Skeletal muscle cell (primary cell): ENCODE results near the gene OR10S1.
"Not testable (repeated sequence)": the region's sequence is repeated elsewhere in the genome, so short reads cannot be mapped to it uniquely, and the experiment has no call there.

ENCODE experiments used
- DNase-seq: peaks from one replicate; pipeline ENCODE4 v3.0.0-alpha.2; 2010; ENCODE audit warnings: low read depth
- H3K4me3 ChIP-seq: 2 replicates; pipeline ENCODE4 v1.5.1; 2011; ENCODE audit warnings: low read depth, mild to moderate bottlenecking, control low read depth, low read length, moderate library complexity

Gene OR10S1, protein sequence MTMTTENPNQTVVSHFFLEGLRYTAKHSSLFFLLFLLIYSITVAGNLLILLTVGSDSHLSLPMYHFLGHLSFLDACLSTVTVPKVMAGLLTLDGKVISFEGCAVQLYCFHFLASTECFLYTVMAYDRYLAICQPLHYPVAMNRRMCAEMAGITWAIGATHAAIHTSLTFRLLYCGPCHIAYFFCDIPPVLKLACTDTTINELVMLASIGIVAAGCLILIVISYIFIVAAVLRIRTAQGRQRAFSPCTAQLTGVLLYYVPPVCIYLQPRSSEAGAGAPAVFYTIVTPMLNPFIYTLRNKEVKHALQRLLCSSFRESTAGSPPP

DNA sequence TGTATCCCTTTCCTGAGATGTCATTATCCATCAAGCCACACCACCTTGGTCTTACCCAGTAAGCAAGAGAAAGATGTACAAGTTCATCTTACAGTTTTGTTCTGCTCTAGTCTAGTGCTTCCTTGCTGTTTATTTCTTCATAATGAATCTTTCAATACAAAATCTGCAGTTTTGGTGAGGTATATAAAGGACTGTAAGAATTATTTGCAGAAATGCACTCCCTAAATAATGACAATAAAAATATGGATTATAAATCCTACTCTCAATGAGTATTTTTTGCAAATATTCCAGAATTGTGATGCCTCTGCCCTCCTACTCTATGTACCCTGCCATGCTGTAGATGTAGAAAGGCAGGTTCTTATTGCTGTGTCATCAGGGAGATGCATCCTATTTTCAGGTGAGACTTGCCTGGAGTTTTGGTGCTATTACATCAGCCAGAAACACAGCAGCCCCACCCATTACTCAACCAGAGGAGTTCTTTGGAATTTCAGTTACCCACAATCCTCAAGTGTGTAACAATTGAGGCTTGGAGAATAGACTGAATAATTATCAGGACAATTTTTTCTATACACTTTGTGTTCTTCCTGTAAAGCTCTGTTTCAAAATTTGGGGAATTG lies at the start of gene OR10S1:
Gene OR10S1, minus strand, starts transcription at position 51 of the 617 bp plus-strand sequence. CDS start 117 bp downstream, outside the sequence.
- DNase-seq: no peak
- H3K4me3 ChIP-seq: no peak within 1 kb of the TSS

DNA sequence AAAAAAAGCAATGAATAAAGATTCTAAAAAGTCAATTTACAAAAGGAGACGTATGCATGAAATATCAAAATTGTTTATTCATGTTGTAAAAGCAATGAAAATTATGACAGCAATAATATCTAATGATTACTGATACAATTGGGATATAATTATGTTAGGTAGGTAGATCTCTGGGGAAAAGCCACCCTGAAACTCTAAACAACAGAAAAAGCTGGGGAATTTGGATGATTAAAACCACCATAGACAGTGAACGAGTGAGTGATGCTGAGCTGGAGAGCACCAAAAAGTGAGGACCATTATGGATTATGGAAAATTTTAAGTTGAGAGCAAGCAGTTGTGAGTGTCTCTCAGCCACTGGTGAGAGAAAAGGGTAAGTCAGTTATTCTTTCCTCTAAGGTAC lies 48.9 kb upstream of the OR10S1 start, which contains the start of gene OR10G8:
Gene OR10G8, plus strand, starts transcription at position 301 of the 400 bp plus-strand sequence. CDS start 2,825 bp downstream, outside the sequence.
- DNase-seq: no peak
- H3K4me3 ChIP-seq: no peak within 1 kb of the TSS

DNA sequence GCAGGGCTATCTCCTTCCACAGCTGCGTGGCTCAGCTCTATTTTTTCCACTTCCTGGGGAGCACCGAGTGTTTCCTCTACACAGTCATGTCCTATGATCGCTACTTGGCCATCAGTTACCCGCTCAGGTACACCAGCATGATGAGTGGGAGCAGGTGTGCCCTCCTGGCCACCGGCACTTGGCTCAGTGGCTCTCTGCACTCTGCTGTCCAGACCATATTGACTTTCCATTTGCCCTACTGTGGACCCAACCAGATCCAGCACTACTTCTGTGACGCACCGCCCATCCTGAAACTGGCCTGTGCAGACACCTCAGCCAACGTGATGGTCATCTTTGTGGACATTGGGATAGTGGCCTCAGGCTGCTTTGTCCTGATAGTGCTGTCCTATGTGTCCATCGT lies 38.3 kb upstream of the OR10S1 start:
- DNase-seq, H3K4me3 ChIP-seq: not testable (repeated sequence)

DNA sequence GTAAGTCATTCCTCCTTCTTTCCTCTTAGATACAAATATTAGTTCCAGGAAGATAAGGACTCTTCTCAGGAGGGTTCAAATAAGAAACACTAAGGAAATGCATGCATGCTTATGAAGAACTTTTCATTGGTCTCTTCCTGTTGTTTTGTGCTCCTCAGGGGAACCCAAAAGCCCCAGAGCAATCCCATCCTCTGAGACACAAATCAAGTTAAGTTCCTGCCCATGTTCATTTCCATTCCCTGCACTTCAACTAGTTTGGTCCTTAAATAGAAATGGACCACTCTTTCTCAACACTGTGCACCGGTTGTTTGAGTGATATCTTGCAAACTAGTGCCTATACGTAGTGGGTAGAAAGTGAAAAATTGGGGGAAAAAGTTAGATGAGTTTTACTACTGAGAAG lies 35.1 kb upstream of the OR10S1 start, which contains the start of gene OR10G4:
Gene OR10G4, plus strand, starts transcription at position 301 of the 400 bp plus-strand sequence. CDS start 2,578 bp downstream, outside the sequence.
- no peak for DNase-seq
- no peak within 1 kb of the TSS for H3K4me3 ChIP-seq

DNA sequence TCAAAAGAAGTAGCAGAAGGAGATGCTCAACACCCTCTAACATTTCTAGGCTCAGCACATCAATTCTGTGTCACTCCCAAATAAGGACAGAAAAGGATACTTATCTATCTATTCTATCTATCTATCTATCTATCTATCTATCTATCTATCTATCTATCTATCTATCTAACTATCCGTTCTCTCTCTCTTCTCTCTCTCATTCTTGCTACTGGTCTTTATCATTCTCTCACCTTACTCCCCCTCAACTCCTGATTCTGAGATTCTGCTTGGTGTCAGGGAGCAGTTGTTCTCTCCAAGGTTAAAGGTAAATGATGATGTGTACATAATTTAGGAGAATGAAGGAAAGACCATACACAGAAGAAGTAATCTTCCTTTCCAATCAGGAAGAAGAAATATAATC lies 17.5 kb upstream of the OR10S1 start, which contains the start of gene OR10G6:
Gene OR10G6, minus strand, starts transcription at position 43 of the 400 bp plus-strand sequence. Its CDS starts 0 bp downstream, at position 43.
- H3K4me3 ChIP-seq: no peak within 1 kb of the TSS
- no peak for DNase-seq

DNA sequence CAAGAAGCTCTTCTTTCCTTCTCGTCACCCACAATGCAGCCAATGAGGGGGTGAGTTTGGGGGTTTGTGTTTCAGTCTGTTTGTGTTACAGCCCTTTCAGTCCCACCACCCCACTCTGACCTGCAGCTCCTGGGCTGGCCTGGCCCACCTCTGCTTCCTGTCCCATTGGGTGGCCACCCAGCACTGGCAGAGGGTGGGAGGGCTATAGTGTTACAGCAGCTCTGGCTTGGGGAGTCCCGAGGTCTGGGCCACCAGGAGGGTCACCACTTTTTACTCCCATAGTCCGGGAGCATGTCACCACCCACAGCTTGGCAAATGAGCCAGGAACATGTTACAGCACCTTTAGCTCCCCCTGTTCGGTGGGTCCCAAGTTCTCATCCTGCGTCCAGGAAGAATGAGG lies 1.7 kb upstream of the OR10S1 start:
- DNase-seq: no peak
- H3K4me3 ChIP-seq: no peak overlapping the region

DNA sequence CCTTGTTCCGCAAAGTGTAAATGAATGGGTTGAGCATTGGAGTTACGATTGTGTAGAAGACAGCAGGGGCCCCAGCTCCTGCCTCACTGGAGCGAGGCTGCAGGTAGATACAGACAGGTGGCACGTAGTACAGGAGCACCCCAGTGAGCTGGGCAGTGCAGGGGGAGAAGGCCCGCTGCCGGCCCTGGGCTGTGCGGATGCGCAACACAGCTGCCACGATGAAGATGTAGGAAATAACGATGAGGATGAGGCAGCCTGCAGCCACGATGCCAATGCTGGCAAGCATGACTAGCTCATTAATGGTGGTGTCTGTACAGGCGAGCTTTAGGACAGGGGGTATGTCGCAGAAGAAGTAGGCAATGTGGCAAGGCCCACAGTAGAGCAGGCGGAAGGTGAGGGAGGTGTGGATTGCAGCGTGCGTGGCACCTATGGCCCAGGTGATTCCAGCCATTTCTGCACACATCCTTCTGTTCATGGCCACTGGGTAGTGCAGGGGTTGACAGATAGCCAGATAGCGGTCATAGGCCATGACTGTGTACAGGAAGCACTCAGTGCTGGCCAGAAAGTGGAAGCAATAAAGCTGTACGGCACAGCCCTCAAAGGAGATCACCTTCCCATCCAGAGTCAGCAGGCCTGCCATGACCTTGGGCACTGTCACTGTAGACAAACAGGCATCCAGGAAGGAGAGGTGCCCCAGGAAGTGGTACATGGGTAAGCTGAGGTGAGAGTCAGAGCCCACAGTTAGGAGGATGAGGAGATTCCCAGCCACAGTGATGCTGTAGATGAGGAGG lies 616 bp downstream of the OR10S1 start:
- no peak for DNase-seq
- H3K4me3 ChIP-seq: no peak overlapping the region

DNA sequence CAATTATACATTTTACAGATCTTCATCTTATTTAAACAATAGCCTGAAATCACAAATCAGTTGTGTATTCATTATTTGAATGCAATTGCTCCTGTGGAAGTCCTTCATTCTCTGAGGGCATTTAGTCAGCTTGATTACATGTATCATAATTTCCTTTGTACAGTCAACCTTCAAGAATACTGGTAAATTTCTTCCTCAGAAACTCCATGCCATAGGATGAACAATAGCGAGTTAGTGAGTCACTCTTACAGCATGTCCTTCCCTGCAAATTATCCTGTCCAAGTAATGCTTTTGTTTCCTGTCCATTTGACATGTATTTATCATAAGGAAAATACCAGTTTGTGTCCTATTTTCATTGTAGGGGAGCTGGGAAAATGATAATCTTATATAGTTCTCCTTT lies 3.8 kb downstream of the OR10S1 start:
- peak; percentile 69 for DNase-seq

DNA sequence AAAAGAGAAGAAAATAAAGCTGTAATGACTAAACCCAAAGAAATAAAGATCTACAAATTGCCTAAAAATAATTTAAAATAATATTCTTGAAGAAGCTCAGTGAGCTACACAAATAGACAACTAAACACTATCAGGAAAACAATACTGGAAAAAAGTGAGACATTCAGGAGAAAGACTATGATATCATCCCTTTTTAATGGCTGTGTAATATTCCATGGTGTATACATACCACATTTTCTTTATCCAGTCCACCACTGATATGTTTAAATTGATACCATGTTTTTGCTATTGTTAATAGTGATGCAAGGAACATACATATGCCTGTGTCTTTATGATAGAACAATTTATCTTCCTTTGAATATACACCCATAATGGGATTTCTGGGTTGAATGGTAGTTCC lies 20.8 kb downstream of the OR10S1 start:
- H3K4me3 ChIP-seq: no peak overlapping the region
- no peak for DNase-seq

More for the DNA sequence above, 3.8 kb downstream of the OR10S1 start:
- H3K4me3 ChIP-seq: no peak overlapping the region

DNA sequence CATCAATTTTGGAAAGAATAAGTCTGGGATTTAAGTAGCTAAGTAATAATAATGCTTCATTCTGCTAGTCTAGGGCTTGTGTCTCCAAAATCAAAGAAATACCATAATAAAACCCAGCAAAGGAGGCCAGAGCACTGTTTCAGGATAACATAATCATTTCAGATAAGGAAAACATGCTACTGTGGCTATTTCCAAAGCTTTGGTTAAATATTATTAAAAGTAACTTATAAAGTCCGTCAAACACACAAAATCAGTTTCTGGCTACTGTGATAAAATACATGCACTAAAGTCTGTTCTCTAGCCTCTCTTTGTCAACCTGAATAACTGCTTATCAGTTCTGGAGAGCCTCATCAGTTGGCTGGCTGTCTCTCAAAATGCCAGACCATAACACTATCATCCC lies 32.4 kb downstream of the OR10S1 start:
- DNase-seq: no peak
- no peak overlapping the region for H3K4me3 ChIP-seq

DNA sequence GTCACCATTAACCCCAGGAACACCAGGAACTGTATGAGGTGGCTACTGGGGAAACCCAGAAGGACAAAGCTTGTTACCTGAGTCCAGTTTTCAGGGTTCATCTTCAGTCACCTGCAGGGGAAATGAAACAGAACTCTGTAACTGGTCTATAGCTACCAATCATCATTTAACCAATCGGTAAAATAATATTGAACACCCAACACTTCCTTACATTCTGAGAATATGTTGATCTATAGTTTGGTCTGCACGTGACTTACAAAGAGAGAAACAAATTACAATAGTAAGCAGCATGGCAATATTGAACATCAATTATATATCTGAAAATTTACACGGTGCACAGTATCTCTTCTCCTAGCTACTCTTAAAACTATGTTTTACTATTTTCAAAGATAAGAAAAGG lies 33.8 kb downstream of the OR10S1 start, which contains the start of gene OR6T1:
Gene OR6T1, minus strand, starts transcription at position 101 of the 400 bp plus-strand sequence. Its CDS starts 0 bp downstream, at position 101.
- H3K4me3 ChIP-seq: no peak within 1 kb of the TSS
- DNase-seq: no peak

DNA sequence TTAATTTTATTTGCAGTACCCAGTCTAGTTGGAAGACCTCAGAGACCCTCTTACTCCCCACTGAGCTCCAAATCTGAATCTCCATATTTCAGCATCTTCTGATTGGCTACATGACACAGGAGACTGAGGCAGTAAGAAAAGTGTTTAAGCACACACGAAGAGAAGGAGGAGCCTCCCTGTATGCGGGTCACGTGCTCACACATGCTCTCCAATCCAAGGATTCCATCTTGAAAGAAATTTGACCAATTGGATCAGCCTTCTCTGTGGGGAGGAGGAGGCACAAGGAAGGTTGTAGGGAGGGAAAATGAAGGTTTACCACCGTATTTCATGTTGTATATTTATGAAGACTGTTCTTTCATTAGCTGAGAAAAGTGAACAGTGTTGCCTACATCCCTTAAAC lies 35.2 kb downstream of the OR10S1 start:
- no peak for DNase-seq
- H3K4me3 ChIP-seq: no peak overlapping the region

DNA sequence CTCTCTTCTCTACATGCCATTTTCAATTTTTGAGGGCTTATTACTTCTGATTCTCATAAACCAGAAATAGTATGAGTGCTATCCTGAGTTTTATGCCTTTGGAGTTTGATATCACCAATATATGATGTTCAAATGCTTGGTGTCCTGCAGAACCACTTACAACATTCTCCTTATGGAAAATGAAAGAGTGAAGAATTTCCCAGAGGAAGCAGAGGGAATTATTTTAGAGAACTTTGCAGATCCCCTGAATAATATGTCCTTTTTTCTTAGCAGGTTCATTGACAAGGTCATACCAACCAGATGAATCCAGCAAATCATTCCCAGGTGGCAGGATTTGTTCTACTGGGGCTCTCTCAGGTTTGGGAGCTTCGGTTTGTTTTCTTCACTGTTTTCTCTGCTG lies 38.3 kb downstream of the OR10S1 start, which contains the start of gene OR4D5:
Gene OR4D5, plus strand, starts transcription at position 301 of the 400 bp plus-strand sequence. Its CDS starts 0 bp downstream, at position 301.
- no peak for DNase-seq
- H3K4me3 ChIP-seq: no peak within 1 kb of the TSS
